Nephron (organoid): ENCODE measurements around the gene ALDH3B2.

ENCODE experiments used
- H3K27ac Mint-ChIP-seq, 3 experiments: 2 replicates each; pipeline ENCODE4 v1.8.0; 2020; ENCODE audit warnings: mixed read lengths in 3 of 3, mild to moderate bottlenecking in 2 of 3, moderate library complexity in 1 of 3
- H3K27me3 Mint-ChIP-seq: 2 replicates; pipeline ENCODE4 v1.8.0; 2021; ENCODE audit warnings: low read depth, mild to moderate bottlenecking, moderate library complexity, mixed read lengths
- H3K36me3 Mint-ChIP-seq: 2 replicates; pipeline ENCODE4 v1.8.0; 2020; ENCODE audit warnings: low read depth, mixed read lengths
- H3K4me1 Mint-ChIP-seq: 2 replicates; pipeline ENCODE4 v1.8.0; 2020; ENCODE audit warnings: mixed read lengths
- H3K4me3 Mint-ChIP-seq, 3 experiments: 2 replicates each; pipeline ENCODE4 v1.8.0; 2020; ENCODE audit warnings: mild to moderate bottlenecking in 3 of 3, mixed read lengths in 3 of 3, moderate library complexity in 2 of 3
- H3K9me3 Mint-ChIP-seq: 2 replicates; pipeline ENCODE4 v1.8.0; 2020; ENCODE audit warnings: mixed read lengths
- CTCF ChIP-seq, 3 experiments: fragments of 200-600 bp; sonication (generic); IDR thresholded peaks; one replicate each; pipeline ENCODE4 v1.5.0; 2021; ENCODE audit warnings: antibody characterized with exemption in 3 of 3; ENCODE audit not compliant: unreplicated experiment in 3 of 3

Gene ALDH3B2

GRCh38 chr11:67673358-67673757 is 1.1 kb downstream of the ALDH3B2 start:
- H3K27ac Mint-ChIP-seq: no peak overlapping the region
- H3K36me3 Mint-ChIP-seq: no peaks in the 10 kb centered on the region
- no peak overlapping the region for H3K4me3 Mint-ChIP-seq
- H3K9me3 Mint-ChIP-seq: peaks cover 7% of the 10 kb centered on the region
- peaks cover 19% of the 10 kb centered on the region for H3K27me3 Mint-ChIP-seq
- no peaks in the 10 kb centered on the region for H3K4me1 Mint-ChIP-seq
- no peak for TF ChIP-seq CTCF (IDR thresholded peaks at IDR 0.05; ENCODE audit: unreplicated experiment in 3 of 3)

GRCh38 chr11:67671211-67671520 is 3.3 kb downstream of the ALDH3B2 start:
- Mint-ChIP-seq H3K4me3 (no peak overlapping the region), H3K27ac (no peak overlapping the region), H3K9me3 (no peaks in the 10 kb centered on the region), H3K27me3 (peaks cover 7% of the 10 kb centered on the region), H3K4me1 (no peaks in the 10 kb centered on the region), H3K36me3 (no peaks in the 10 kb centered on the region)
- TF ChIP-seq CTCF (IDR thresholded peaks at IDR 0.05; ENCODE audit: unreplicated experiment in 3 of 3): no peak

GRCh38 chr11:67670316-67671210 is 3.9 kb downstream of the ALDH3B2 start:
- Mint-ChIP-seq H3K4me3 (no peak overlapping the region), H3K27ac (no peak overlapping the region), H3K9me3 (no peaks in the 10 kb centered on the region), H3K27me3 (peaks cover 6% of the 10 kb centered on the region), H3K36me3 (no peaks in the 10 kb centered on the region), H3K4me1 (no peaks in the 10 kb centered on the region)
- TF ChIP-seq CTCF (IDR thresholded peaks at IDR 0.05; ENCODE audit: unreplicated experiment in 3 of 3): no peak

GRCh38 chr11:67668192-67668551 is 6.3 kb downstream of the ALDH3B2 start:
- Mint-ChIP-seq H3K27ac (no peak overlapping the region), H3K36me3 (no peaks in the 10 kb centered on the region), H3K4me1 (no peaks in the 10 kb centered on the region), H3K27me3 (peaks cover under 1% of the 10 kb centered on the region), H3K4me3 (no peak overlapping the region), H3K9me3 (no peaks in the 10 kb centered on the region)
- no peak for TF ChIP-seq CTCF (IDR thresholded peaks at IDR 0.05; ENCODE audit: unreplicated experiment in 3 of 3)

- no peak overlapping the region for H3K4me3 Mint-ChIP-seq
- no peak overlapping the region for H3K27ac Mint-ChIP-seq
- no peaks in the 10 kb centered on the region for H3K9me3 Mint-ChIP-seq
- no peaks in the 10 kb centered on the region for H3K4me1 Mint-ChIP-seq
- TF ChIP-seq CTCF (IDR thresholded peaks at IDR 0.05; ENCODE audit: unreplicated experiment in 3 of 3): no peak
- H3K27me3 Mint-ChIP-seq: no peaks in the 10 kb centered on the region
- no peaks in the 10 kb centered on the region for H3K36me3 Mint-ChIP-seq
Observed at GRCh38 chr11:67667490-67668191, 6.8 kb downstream of the ALDH3B2 start.
